HG03460 (cell line): Measurements from ENCODE around the gene GTPBP2.

ENCODE experiments used
- ATAC-seq: cut with Tn5 transposase; IDR thresholded peaks from one replicate; pipeline ENCODE4 v1.9.1; 2021; ENCODE audit not compliant: unreplicated experiment

The GTPBP2 gene

DNA sequence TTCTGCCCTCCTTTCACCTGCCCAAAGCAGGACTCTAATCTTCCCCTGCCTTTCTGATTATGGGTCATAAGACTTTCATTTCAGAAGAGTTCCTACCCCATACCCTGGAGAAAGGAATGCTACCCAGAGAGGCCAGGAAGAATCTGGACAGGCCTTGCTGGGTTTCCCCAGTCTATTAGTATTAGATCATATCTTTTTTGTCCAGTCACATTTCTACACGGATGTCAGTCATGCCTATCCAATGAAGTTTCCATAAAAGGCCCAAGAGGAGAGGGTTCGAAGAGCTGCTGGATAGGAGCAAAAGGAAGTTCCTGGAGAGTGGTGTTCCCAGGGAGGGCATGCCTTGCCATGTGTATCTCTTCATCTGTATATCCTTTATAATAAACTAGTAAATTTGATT, 49.9 kb downstream of the GTPBP2 start:
- no peak for ATAC-seq

DNA sequence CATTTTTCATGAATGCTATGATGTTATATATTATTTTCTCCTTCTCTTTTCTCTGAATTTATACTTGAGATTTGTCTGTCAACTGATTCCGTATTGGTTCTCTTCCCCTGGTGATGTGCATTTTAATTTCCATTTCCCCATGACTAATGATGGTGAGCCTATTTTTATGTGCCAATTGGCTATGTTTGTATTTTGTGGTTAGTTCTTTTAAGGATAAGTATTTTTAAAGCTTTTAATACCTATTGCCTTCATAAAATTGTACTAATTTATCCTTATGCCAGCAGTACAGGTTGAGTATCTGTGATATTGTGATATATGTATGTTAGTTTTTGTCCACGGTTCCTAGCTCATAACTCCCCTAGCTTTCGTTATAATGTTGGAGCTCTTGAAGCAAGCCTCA, 50.3 kb downstream of the GTPBP2 start:
- ATAC-seq, result no peak

DNA sequence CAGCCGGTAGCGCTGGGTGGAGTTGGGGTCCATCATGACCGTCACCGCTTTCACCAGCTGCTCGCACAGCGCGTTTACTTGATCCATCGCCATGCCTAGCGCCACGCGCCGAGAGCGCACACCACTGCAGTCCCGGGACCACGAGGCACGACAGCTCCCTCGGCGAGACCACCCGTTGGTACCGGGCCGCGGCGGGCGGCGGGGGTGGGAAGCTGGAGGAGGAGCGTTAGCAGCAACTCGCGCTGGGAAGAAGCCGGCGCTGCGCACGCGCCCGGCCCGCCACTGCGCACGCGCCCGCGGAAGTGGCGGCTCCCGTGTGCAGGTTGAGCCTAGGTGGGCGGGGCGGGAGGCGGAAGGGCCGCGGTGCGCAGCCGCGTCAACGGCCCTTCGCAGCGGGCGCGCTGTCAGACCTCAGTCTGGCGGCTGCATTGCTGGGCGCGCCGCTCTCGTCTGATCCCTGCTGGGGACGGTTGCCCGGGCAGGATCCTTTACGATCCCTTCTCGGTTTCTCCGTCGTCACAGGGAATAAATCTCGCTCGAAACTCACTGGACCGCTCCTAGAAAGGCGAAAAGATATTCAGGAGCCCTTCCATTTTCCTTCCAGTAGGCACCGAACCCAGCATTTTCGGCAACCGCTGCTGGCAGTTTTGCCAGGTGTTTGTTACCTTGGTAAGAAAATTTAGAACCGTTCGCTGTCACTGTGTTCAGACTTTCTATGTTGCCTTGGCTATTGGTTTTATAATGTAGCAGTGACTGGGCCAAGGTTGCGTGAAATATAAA, 53.1 kb downstream of the GTPBP2 start, which contains the start of the genes POLH and XPO5:
POLH (plus strand) TSS at position 414 of the 780 bp plus-strand sequence. CDS start 6,135 bp downstream, outside the sequence.
XPO5 (minus strand) TSS at position 267 of the 780 bp plus-strand sequence; CDS start at position 93, 174 bp downstream.
- peak; percentile 88 for ATAC-seq

DNA sequence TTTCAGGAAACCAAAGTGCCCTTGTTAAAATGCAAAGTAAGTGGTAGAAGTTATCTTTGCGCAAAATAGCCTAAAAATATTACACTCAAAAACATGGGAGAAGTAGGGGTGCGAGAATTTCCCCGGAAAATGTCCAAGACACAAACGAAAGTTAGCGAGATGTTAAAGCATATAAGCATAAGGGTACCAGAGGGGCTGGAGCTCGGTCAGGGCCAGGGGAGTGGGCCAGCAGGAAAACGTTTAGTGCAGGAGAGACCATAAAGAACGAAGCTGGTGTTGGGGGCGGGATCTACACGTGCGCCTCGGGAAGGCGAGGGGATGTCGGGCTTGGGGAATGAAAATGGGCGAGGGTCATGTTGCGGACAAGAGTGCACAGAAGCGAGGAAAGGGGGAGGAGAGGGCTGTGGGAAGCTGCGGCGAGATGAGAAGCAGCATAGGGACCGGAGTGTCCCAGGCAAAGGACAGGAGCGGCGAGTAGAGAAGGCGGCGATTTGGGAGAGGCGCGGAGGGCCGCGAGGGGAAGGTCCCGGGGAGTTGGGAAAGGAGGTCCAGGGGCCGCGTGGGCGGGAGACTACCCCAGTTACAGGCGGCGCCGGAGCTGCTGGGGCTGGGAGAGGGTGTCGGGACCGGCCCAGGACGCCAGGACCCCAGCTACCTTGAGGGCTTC, 53.8 kb downstream of the GTPBP2 start:
- no peak for ATAC-seq

DNA sequence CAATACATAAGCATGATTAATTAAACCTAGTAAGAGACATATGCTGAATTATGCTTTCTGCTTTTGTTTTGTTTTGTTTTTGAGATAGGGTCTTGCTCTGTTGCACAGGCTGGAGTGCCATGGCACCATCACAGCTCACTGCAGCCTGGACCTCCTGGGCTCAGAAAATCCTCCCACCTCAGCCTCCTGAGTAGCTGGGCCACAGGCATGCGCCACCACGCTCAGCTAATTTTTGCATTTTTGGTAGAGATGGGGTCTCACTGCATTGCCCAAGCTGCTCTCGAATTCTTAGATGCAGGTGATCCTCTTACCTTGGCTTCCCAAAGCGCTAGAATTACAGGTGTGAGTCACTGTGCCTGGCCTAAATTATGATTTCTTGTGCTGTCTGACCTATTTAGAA, 57.0 kb downstream of the GTPBP2 start:
- no peak for ATAC-seq

DNA sequence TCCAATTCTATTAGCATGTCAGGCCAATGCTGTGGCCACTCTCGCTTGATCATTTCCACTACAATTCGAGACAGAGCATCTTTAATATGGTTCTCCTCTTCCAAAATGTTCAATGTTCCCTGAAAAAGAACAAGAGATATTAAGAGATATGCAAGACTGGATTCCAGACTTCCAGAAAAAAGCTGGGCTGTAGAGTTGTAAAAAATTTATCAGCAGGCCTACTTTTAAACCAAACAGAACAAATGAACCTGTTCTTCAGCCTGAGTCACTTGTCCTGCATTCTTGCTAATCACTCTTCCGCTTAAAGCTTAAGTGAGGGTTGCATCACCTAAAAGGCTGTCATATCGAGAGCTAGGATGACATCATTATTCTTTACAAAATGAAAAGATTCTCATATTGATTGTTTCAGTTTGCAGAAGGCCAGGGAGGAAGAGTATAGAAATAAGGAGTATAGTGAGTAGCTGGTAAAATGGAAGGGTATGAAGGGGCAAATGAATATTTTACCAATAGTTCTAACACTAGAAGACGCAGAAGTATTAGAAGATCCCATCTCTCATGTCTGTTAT, 58.1 kb downstream of the GTPBP2 start:
- no peak for ATAC-seq
